ENCODE measurements around the gene ZFYVE19. TPM values are rescaled to one million over a fixed set of nuclear protein-coding genes. Genes with fewer than 3 reads are reported as not detected.

Gene ZFYVE19
- total and polyA plus RNA-seq, 2 of the 4 experiments (the other 2 are of a cell fraction): 22.6 to 29.6 TPM

DNA sequence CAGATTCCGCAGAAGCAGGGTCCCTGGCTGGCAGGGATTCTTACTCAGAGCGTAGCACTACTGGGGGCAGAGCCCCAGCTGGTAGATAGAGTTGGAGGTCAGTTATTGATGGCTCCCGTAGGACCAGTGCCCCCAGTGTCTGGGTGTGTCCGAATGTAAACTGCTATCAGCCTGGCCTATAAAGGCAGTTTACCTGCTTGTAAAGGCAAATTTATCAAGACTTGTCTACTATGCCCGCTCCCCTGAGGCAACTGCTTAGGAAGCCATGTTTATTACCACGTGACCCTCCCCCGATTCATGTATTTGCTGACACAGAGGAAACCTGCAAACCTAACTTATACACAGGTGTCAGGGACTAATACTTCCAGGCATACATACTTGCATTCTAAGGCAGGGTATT lies 22.2 kb downstream of the ZFYVE19 start:
- Histone ChIP-seq H3K36me3 (ENCODE audit: control insufficient read depth, insufficient read depth, low read length) (no peaks in the 10 kb centered on the region), H2AK5ac (ENCODE audit: low read depth, low read length) (no peak overlapping the region), H2BK120ac (ENCODE audit: low read depth, low read length) (no peak overlapping the region), H4K91ac (ENCODE audit: insufficient read depth, low read depth, low read length) (no peak overlapping the region), H3K4me3 (ENCODE audit: insufficient read depth, low read depth, low read length) (no peak overlapping the region), H3K27ac (ENCODE audit: insufficient read depth, low read length) (no peak overlapping the region), H2AK9ac (replicated peaks; ENCODE audit: low read depth, low read length, poor library complexity) (no peak overlapping the region), H2BK5ac (ENCODE audit: low read depth, low read length, poor library complexity, severe bottlenecking) (no peak overlapping the region), H3K4me2 (ENCODE audit: low read depth, low read length) (no peak overlapping the region), H2BK20ac (ENCODE audit: low read depth, low read length) (no peak overlapping the region), H4K20me1 (ENCODE audit: insufficient read depth, low read length) (no peaks in the 10 kb centered on the region; the same call in 1 of the 2 replicates), H4K5ac (ENCODE audit: low read depth, low read length) (no peak overlapping the region), H3K9ac (ENCODE audit: low read depth, low read length) (no peak overlapping the region), H3K27me3 (ENCODE audit: control insufficient read depth, insufficient read depth, low read length) (peaks cover 6% of the 10 kb centered on the region; the same call in 1 of the 2 replicates), H3K9me3 (ENCODE audit: control insufficient read depth, insufficient read depth, low read length) (no peaks in the 10 kb centered on the region), H3K18ac (ENCODE audit: low read depth, low read length) (no peak overlapping the region), H3K4me1 (ENCODE audit: control insufficient read depth, insufficient read depth, low read length) (peaks cover 11% of the 10 kb centered on the region), H3K4ac (ENCODE audit: low read depth, low read length) (no peak overlapping the region), H3K23ac (ENCODE audit: low read depth, low read length) (no peak overlapping the region), H3K14ac (replicated peaks; ENCODE audit: low read depth, low read length) (no peak overlapping the region), H3K79me1 (ENCODE audit: low read depth in 1 of 2, low read length in 2 of 2) (no peaks in the 10 kb centered on the region), H2AFZ (replicated peaks; ENCODE audit: low read length, poor library complexity) (no peak overlapping the region), H3K9me1 (ENCODE audit: insufficient read depth, low read length) (peaks cover 5% of the 10 kb centered on the region), H4K8ac (ENCODE audit: low read depth in 2 of 2, low read length in 2 of 2) (no peak overlapping the region), H2BK15ac (ENCODE audit: low read depth, low read length) (no peak overlapping the region), H3K56ac (ENCODE audit: extremely low read depth, insufficient read depth, low read length) (no peak overlapping the region)
- TF ChIP-seq MXI1 (IDR thresholded peaks at IDR 0.05; ENCODE audit: borderline replicate concordance, low read depth, low read length) (no peak), RCOR1 (IDR thresholded peaks at IDR 0.05; ENCODE audit: insufficient replicate concordance, low read length) (no peak), MAFK (IDR thresholded peaks at IDR 0.05; ENCODE audit: low read depth, low read length) (peak; percentile 55; the same call in 1 of the 2 replicates), USF2 (IDR thresholded peaks at IDR 0.05; ENCODE audit: low read depth, low read length) (no peak), CHD1 (IDR thresholded peaks at IDR 0.05; ENCODE audit: low read depth, low read length) (no peak), RAD21 (IDR thresholded peaks at IDR 0.05; ENCODE audit: low read length) (no peak)
- no TSS peak for BruUV-seq (replicated peaks)
- no peak for ATAC-seq (ENCODE audit: low read depth)
- in situ Hi-C loops (cut with MboI; ENCODE audit: low sequenced_read_pairs) (no loop called here), dilution Hi-C loops (cut with HindIII; ENCODE audit: low sequenced_read_pairs, unreplicated experiment) (no loop called here), intact Hi-C loops (cut with micrococcal nuclease) (no loop called here)
- 64% methylated on average over 3 of the region's 7 CpGs; no CpG with 5 or more reads in 1 of the 2 experiments for WGBS, 2 experiments (ENCODE audit: extremely low coverage in 2 of 2, insufficient read length in 1 of 2)
- POLR2A ChIA-PET (ENCODE audit: unreplicated experiment): no interaction called here
- CTCF ChIA-PET: no interaction called here
- DNase-seq: no peak
